ENCODE results near the gene MSH5.

Gene MSH5

GRCh38 chr6:31730631-31731086, 9.1 kb upstream of the MSH5 start:
- peaks cover 37% of the 10 kb centered on the region for H3K4me1 ChIP-seq (ENCODE audit: control insufficient read depth, insufficient read depth, low read length, unreplicated experiment)
- H3K27ac ChIP-seq (ENCODE audit: low read depth, low read length): peak overlapping the region; percentile 74
- H3K27me3 ChIP-seq (ENCODE audit: insufficient read depth, low read length): no peaks in the 10 kb centered on the region
- H2AFZ ChIP-seq (ENCODE audit: low read length, unreplicated experiment): no peak overlapping the region
- H3K4me3 ChIP-seq (ENCODE audit: low read depth, low read length): peak overlapping the region; percentile 81
- peaks cover 22% of the 10 kb centered on the region; the same call in 1 of the 2 replicates for H3K36me3 ChIP-seq (ENCODE audit: insufficient read depth, low read length)
- peaks cover 35% of the 10 kb centered on the region for H3K79me2 ChIP-seq (ENCODE audit: control insufficient read depth, insufficient read depth, low read length, unreplicated experiment)

- Histone ChIP-seq H3K27ac (ENCODE audit: low read depth, low read length) (peak overlapping the region; percentile 3; the same call in 1 of the 2 replicates), H3K4me3 (ENCODE audit: low read depth, low read length) (no peak overlapping the region), H3K36me3 (ENCODE audit: insufficient read depth, low read length) (peaks cover 22% of the 10 kb centered on the region; the same call in 1 of the 2 replicates), H2AFZ (ENCODE audit: low read length, unreplicated experiment) (no peak overlapping the region), H3K79me2 (ENCODE audit: control insufficient read depth, insufficient read depth, low read length, unreplicated experiment) (peaks cover 48% of the 10 kb centered on the region), H3K4me1 (ENCODE audit: control insufficient read depth, insufficient read depth, low read length, unreplicated experiment) (peaks cover 42% of the 10 kb centered on the region), H3K27me3 (ENCODE audit: insufficient read depth, low read length) (no peaks in the 10 kb centered on the region)
These were observed 7.8 kb upstream of the MSH5 start for GRCh38 chr6:31732029-31732428.

- no peak overlapping the region for H2AFZ ChIP-seq (ENCODE audit: low read length, unreplicated experiment)
- H3K4me1 ChIP-seq (ENCODE audit: control insufficient read depth, insufficient read depth, low read length, unreplicated experiment): peaks cover 55% of the 10 kb centered on the region
- H3K4me3 ChIP-seq (ENCODE audit: low read depth, low read length): peak overlapping the region; percentile 93
- peaks cover 22% of the 10 kb centered on the region; the same call in 1 of the 2 replicates for H3K36me3 ChIP-seq (ENCODE audit: insufficient read depth, low read length)
- H3K27ac ChIP-seq (ENCODE audit: low read depth, low read length): peak overlapping the region; percentile 79
- peaks cover 48% of the 10 kb centered on the region for H3K79me2 ChIP-seq (ENCODE audit: control insufficient read depth, insufficient read depth, low read length, unreplicated experiment)
- H3K27me3 ChIP-seq (ENCODE audit: insufficient read depth, low read length): no peaks in the 10 kb centered on the region
These were observed 6.1 kb upstream of the MSH5 start for GRCh38 chr6:31733734-31734133.

GRCh38 chr6:31734247-31734820, 5.5 kb upstream of the MSH5 start:
- peaks cover 22% of the 10 kb centered on the region; the same call in 1 of the 2 replicates for H3K36me3 ChIP-seq (ENCODE audit: insufficient read depth, low read length)
- peak overlapping the region; percentile 93 for H3K4me3 ChIP-seq (ENCODE audit: low read depth, low read length)
- H3K27ac ChIP-seq (ENCODE audit: low read depth, low read length): peak overlapping the region; percentile 79
- H3K4me1 ChIP-seq (ENCODE audit: control insufficient read depth, insufficient read depth, low read length, unreplicated experiment): peaks cover 56% of the 10 kb centered on the region
- no peak overlapping the region for H2AFZ ChIP-seq (ENCODE audit: low read length, unreplicated experiment)
- no peaks in the 10 kb centered on the region for H3K27me3 ChIP-seq (ENCODE audit: insufficient read depth, low read length)
- peaks cover 48% of the 10 kb centered on the region for H3K79me2 ChIP-seq (ENCODE audit: control insufficient read depth, insufficient read depth, low read length, unreplicated experiment)

GRCh38 chr6:31734821-31735406, 4.9 kb upstream of the MSH5 start:
- Histone ChIP-seq H2AFZ (ENCODE audit: low read length, unreplicated experiment) (no peak overlapping the region), H3K36me3 (ENCODE audit: insufficient read depth, low read length) (peaks cover 22% of the 10 kb centered on the region; the same call in 1 of the 2 replicates), H3K27ac (ENCODE audit: low read depth, low read length) (peak overlapping the region; percentile 79), H3K4me1 (ENCODE audit: control insufficient read depth, insufficient read depth, low read length, unreplicated experiment) (peaks cover 57% of the 10 kb centered on the region), H3K27me3 (ENCODE audit: insufficient read depth, low read length) (no peaks in the 10 kb centered on the region), H3K79me2 (ENCODE audit: control insufficient read depth, insufficient read depth, low read length, unreplicated experiment) (peaks cover 48% of the 10 kb centered on the region), H3K4me3 (ENCODE audit: low read depth, low read length) (peak overlapping the region; percentile 93)

- Histone ChIP-seq H3K27ac (ENCODE audit: low read depth, low read length) (peak within 1 kb of the TSS; percentile 89), H3K4me3 (ENCODE audit: low read depth, low read length) (peak within 1 kb of the TSS; percentile 93), H3K27me3 (ENCODE audit: insufficient read depth, low read length) (no peaks in the 10 kb centered on the region), H2AFZ (ENCODE audit: low read length, unreplicated experiment) (peak within 1 kb of the TSS; percentile 57), H3K4me1 (ENCODE audit: control insufficient read depth, insufficient read depth, low read length, unreplicated experiment) (peaks cover 52% of the 10 kb centered on the region), H3K36me3 (ENCODE audit: insufficient read depth, low read length) (peaks cover 22% of the 10 kb centered on the region; the same call in 1 of the 2 replicates), H3K79me2 (ENCODE audit: control insufficient read depth, insufficient read depth, low read length, unreplicated experiment) (peaks cover 59% of the 10 kb centered on the region)
These were observed 3.6 kb upstream of the MSH5 start, which contains the start of gene CLIC1 for GRCh38 chr6:31736021-31736767. TSS of gene CLIC1 (minus strand) at chr6:31736530. CDS start at chr6:31736300, 230 bp downstream.

- peak overlapping the region; percentile 93 for H3K4me3 ChIP-seq (ENCODE audit: low read depth, low read length)
- H3K4me1 ChIP-seq (ENCODE audit: control insufficient read depth, insufficient read depth, low read length, unreplicated experiment): peaks cover 47% of the 10 kb centered on the region
- H3K27ac ChIP-seq (ENCODE audit: low read depth, low read length): peak overlapping the region; percentile 89
- H3K36me3 ChIP-seq (ENCODE audit: insufficient read depth, low read length): peaks cover 18% of the 10 kb centered on the region; the same call in 1 of the 2 replicates
- no peaks in the 10 kb centered on the region for H3K27me3 ChIP-seq (ENCODE audit: insufficient read depth, low read length)
- peak overlapping the region; percentile 57 for H2AFZ ChIP-seq (ENCODE audit: low read length, unreplicated experiment)
- H3K79me2 ChIP-seq (ENCODE audit: control insufficient read depth, insufficient read depth, low read length, unreplicated experiment): peaks cover 58% of the 10 kb centered on the region
These were observed 3.0 kb upstream of the MSH5 start for GRCh38 chr6:31736768-31737314.

- H3K27me3 ChIP-seq (ENCODE audit: insufficient read depth, low read length): no peaks in the 10 kb centered on the region
- peaks cover 52% of the 10 kb centered on the region for H3K79me2 ChIP-seq (ENCODE audit: control insufficient read depth, insufficient read depth, low read length, unreplicated experiment)
- peak overlapping the region; percentile 10 for H2AFZ ChIP-seq (ENCODE audit: low read length, unreplicated experiment)
- peak overlapping the region; percentile 55 for H3K4me3 ChIP-seq (ENCODE audit: low read depth, low read length)
- H3K36me3 ChIP-seq (ENCODE audit: insufficient read depth, low read length): peaks cover 15% of the 10 kb centered on the region; the same call in 1 of the 2 replicates
- peaks cover 43% of the 10 kb centered on the region for H3K4me1 ChIP-seq (ENCODE audit: control insufficient read depth, insufficient read depth, low read length, unreplicated experiment)
- H3K27ac ChIP-seq (ENCODE audit: low read depth, low read length): peak overlapping the region; percentile 89
These were observed 2.4 kb upstream of the MSH5 start for GRCh38 chr6:31737315-31737990.

- peak overlapping the region; percentile 55 for H3K4me3 ChIP-seq (ENCODE audit: low read depth, low read length)
- peaks cover 48% of the 10 kb centered on the region for H3K79me2 ChIP-seq (ENCODE audit: control insufficient read depth, insufficient read depth, low read length, unreplicated experiment)
- H3K4me1 ChIP-seq (ENCODE audit: control insufficient read depth, insufficient read depth, low read length, unreplicated experiment): peaks cover 39% of the 10 kb centered on the region
- H3K36me3 ChIP-seq (ENCODE audit: insufficient read depth, low read length): peaks cover 12% of the 10 kb centered on the region; the same call in 1 of the 2 replicates
- peak overlapping the region; percentile 82 for H2AFZ ChIP-seq (ENCODE audit: low read length, unreplicated experiment)
- no peaks in the 10 kb centered on the region for H3K27me3 ChIP-seq (ENCODE audit: insufficient read depth, low read length)
- H3K27ac ChIP-seq (ENCODE audit: low read depth, low read length): peak overlapping the region; percentile 89
These were observed 1.5 kb upstream of the MSH5 start for GRCh38 chr6:31737991-31738979.
